ENCODE measurements around the gene SCN10A.

SCN10A gene

DNA sequence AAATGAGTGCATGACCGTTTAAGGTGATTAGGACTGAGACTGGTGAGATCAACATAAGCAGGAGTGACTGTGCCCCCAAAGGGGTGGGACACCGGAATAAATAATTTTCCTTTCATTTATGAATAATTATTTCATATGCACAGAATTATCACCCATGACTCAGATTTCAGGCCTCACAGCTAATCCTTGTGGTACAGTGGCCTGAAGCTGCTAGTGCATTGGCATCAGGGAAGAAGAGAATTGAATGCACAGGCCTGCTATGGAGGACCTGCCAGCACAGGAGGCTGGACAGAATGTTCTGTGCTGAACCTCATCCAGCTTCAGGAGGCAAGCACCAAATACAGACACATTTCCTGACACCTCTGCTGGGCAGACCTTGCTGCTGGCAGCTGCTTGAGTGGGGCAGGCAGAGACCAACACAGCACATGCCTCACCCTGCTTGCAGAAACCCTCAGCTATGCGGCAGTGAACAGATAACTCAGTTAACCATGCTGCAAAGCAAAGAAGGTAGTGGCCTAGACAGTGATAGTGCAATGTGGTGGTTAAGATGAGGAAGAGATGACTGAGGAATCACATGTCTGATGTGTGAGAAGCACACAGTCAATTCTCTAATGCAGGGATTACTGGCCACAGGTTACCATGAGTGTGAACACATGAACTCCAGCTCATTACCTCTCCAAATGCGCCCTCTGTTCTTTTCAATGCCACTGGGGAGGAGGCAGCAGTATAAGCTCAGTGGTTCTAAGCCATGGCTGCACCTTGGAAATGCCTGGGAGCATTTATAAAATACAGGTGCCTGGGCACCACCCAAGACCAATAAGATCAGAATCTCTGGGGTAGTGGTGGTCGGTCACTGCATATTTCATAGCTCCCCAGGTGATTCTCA is 98.4 kb downstream of the SCN10A start:
- DNase-seq = peak in 1 of 2 donors; percentile 3

DNA sequence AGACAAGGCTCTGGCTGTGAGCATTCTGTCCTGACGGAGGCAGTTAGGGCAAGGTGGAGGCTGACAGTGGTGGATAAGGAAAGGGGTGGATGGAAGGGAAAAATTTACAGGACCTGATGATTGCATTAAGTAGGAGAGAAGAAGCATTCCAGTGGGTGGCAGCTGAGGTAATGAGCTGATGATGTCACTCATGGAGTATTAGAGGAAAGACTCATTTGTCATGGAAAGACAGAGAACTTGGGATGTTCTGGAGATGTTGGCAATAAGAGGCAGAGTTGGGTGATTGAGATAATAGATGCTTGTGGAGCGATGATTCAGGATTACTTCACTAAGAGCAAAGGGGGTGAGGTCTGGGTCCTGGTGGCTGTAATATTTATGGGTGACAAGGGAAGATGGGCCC is 102.9 kb downstream of the SCN10A start:
- no peak for DNase-seq

DNA sequence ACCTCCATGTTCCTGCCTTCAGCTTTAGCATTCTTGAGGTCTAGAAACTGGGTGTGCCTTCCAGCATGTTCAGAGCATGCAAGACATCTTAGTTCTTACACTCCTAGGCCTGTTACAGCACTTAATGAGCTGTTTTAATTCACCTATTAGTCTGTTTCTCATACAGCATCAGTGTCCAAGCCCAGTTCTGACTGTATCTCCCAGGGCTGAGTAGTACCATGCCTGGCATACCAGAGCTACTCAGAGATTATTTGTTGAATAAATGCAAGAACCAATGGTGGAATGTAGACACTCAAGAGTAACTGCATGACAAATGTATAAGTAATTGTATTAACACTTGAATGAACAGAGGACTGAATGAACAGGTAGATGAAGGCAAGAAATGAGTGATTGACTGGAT is 104.7 kb downstream of the SCN10A start:
- no peak for DNase-seq

DNA sequence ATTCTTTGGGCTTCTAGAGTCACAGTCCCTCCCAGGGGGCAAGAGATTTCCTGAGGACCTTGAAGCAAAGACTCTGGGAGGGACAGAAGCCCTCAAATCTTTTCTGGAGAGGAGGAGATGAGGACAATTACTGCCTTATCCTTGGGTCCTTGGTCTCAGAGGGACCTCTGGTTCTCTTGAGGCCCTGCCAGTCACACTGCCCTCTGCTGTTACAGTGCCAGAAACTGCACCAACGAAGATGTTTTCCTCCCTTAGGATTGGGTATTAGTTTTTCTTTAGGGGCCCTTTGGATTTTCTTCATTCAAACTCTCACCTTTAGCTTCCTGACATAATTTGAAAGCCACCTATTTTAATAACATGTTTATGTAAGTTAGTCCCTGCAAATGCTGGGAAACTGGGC is 108.3 kb downstream of the SCN10A start:
- no peak for DNase-seq

DNA sequence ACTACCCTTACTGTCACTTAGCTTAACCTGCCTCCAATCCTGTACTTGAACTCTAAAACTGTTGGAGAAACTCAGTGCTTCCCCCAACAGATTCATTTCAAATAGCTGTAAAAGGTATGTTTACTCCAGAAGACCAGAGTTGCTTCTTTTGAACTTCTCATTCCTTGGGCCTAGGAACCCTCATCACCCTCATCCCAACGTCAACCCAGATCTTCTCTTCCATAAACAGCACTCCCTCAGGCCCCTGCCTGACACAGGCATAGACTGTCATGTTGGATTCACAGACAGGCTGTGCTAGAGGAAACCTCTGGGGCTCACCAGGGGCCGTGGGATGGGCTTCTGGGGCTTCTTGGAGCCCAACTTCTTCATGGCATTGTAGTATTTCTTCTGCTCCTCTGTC is 109.1 kb downstream of the SCN10A start:
- DNase-seq = no peak

DNA sequence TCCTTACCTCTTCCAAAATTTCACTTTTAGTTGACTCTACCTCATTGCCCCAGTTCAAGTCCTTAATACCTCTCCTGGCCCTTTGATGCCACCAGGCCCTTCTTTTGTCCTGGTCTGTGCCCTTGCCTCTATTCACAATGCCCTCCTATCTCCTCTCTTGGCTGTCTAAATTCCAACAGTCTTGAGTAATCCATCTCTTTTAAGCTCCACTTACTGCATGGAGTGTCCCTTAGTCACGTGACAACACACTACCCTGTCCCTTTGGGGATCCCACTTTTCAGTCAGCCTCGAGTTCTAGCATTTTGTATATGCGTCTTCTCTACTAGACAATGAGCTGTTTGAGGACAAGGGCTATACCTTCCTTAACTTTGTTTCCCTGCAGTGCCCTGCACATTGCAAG is 113.8 kb downstream of the SCN10A start:
- no peak for DNase-seq

DNA sequence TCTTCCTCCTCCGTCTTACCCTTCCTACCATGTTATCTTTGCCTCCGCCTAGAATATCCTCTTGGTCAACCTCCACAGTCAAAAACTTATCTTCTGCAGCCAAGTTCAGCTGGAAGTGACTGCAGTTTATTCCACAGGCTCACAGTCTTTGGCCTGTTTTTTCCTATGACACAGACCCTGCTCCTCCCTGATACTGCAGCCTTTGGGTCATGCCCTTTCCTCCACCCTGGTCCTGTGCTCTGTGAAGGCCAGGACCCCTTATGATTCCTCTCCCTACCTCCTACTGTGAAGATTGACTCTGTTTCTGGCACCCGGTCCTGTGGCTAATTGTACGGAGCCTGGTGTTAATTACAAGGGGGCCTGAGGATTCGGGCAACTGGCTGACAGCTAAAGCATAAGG is 117.3 kb downstream of the SCN10A start:
- DNase-seq = no peak

DNA sequence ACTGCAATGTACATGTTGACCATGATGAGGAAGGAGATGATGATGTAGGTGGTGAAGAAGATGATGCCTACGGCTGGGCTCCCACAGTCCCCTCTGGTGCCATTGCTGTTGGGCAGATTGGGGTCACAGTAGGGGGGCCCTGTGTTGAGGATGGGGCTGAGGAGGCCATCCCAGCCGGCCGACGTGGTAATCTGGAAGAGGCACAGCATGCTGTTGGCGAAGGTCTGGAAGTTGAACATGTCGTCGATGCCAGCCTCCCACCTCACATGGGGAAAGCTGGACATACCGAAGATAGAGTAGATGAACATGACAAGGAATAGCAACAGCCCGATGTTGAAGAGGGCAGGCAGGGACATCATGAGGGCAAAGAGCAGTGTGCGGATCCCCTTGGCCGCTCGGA is 118.0 kb downstream of the SCN10A start:
- no peak for DNase-seq

DNA sequence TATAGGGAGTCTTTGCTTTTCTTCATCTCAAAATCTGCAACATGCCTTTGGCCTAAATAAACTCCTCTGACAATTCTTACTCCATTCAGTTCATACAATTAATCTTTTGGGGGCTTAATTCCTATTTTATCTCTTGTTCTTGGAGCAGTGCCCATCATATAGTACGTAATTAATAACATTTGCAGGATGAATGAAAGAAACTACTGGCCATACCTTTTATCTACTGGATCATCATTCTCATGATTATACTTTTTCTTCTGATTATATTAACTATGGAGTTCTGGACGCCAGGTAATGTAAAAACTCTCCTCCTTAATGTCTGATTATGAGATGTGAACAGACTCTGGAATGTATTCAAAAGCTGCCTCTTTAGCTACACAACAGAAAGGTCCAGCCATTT is 120.0 kb downstream of the SCN10A start:
- no peak for DNase-seq

DNA sequence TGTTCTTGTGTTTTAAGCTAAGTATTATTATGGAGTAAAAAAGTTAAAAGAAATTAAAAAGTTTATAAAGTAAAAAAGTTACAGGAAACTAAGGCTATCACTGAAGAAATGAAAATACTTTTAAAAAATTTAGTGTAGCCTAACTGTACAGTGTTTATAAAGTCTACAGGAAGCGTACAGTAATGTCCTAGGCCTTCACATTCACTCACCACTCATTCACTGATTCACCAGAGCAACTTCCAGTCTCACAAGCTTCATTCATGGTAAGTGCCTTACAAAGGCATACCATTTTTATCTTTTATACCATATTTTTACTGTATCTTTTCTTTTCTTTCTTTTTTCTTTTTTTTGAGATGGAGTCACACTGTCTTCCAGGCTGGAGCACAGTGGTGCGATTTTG is 125.8 kb downstream of the SCN10A start:
- no peak for DNase-seq

DNA sequence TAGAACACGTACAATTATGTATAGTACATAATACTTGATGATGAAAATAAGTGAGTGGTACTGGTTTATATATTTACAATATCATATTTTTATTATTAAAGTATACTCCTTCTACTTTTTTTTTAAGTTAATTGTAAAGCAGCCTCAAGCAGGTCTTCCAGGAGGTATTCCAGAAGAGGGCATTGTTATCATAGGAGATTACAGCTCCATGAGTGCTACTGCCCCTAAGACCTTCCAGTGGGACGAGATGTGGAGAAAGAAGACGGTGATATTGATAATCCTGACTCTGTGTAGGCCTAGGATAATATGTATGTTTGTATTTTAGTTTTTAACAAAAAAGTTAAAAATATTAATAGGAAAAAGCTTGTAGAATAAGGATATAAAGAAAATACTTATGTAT is 126.2 kb downstream of the SCN10A start:
- DNase-seq = no peak

DNA sequence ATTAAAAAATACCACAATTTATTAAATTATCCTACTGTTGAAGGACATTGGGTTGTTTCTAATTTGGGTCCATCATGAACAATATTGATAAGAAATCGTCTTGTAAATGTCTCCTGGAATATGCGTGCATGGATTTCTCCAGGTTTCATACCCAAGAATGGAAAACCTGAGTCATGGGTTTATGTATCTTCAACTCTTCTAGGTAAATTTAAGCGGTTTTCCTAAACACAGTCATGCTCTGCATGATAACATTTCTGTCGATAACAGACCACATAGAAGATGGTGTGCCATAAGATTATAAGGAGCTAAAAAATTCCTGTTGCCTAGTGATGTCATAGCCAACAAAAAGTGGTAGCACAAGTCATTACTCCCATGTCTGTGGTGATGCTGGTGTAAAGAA is 126.7 kb downstream of the SCN10A start:
- no peak for DNase-seq

DNA sequence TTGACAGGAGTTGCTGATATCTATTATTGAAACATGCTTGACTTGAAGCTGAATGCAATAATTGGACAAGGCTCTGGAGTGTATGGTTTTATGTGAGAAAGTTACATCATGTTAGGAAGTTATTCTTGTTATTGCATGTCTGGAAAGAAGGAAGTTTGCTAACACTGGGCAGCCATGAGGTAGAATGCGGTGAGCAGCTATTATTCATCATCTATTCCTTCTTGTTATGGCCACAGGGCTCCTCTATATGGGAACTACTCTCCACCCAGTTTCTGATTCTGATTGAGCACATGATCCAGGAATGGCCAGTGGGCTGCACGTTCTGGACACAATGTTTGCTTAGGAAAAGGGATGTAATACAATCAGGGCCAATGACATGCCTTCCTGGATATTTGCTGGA is 128.7 kb downstream of the SCN10A start:
- DNase-seq = no peak

DNA sequence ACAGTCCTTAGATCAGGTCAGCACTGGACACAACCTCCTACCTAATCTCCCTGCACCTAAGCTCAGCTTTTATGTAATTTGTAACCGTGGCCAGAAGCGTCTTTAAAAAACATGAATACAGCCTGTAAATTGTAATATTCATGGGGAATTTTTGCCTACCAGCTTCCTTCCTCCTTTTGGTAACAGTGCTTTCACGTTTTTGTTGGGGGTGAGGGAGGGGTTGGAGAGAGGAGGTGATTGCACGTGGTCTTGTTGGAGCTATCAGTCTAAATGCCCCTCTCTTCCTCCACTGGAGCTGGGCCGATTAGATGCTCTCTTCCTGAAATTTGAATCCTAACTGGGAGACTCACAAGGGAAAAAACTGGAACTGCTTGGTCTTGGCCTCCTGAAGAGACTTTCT is 131.5 kb downstream of the SCN10A start:
- DNase-seq = no peak

DNA sequence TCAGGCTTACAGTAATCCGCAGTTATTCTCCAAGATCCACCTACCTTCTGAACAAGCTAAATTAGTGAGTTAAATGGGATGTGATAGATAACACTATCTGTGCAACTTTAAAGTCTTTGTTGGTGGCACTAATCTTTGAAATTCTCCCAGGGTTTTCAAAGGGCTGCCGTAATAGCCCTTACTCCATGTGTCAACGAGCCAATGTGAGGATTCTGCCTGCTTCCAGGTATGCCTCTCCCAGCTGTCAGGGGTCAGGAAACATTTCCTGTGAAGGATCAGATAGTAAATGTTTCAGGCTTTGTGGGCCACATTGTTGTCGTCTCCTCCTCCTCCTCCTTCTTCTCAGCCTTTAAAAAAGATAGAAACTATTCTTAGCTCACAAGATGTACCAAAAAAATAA is 146.3 kb downstream of the SCN10A start:
- no peak for DNase-seq

DNA sequence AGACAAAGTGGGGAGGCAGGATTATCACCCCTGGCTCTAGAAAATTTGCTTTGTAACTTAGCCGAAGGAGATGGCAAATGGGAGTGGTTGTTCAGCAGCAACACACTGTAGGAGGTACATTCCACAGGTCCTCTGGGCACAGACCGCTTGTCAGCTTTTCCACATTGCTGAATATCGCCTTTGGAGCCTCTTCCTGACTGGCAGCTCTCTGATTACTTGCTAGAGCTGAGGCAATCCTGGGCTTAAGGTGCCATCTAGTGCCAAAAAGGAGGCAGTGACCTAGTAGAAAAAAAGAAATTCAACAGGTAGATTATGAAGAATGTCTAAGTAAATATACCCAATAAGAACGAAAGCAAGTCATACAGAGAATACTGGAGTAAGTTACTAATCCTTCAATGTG is 153.5 kb downstream of the SCN10A start:
- DNase-seq = no peak

DNA sequence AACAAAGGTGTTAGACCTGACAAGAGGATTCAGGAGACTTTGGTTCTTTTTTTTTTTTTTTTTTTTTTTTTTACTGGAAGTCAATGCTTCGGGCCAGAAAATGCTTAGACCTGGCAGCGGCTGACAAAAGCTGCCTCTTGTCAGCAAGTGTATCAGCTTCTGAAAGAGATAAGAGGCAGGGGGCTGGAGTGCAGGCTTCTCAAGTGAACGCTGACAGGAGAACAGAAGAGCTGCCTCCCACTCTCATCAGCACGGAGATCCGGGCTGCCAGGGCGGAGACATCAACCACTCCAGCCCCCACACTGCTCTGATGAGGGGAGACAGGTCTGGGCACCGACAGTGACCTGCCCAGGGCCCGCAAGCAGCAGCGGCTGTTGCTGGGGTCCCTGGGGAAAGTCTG is 157.2 kb downstream of the SCN10A start:
- no peak for DNase-seq

DNA sequence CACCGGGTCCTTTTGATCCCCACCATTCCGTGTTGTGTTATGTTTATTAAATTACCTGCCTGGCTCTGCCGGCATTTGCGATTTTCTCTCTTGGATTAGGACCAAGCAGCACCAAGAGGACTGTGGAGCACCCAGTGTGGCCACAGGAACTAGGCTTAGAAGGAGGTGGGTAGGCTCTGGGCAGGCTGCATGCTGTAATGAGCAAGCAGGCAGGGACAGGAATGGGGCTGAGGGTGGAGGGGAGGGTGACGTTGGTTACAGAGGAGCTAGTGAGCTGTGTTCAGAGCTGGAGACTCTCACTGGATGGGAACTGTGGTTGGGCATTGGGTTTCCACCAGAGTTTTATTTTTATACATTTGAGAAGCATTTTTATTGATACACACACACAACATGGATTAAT is 158.6 kb downstream of the SCN10A start:
- no peak for DNase-seq

DNA sequence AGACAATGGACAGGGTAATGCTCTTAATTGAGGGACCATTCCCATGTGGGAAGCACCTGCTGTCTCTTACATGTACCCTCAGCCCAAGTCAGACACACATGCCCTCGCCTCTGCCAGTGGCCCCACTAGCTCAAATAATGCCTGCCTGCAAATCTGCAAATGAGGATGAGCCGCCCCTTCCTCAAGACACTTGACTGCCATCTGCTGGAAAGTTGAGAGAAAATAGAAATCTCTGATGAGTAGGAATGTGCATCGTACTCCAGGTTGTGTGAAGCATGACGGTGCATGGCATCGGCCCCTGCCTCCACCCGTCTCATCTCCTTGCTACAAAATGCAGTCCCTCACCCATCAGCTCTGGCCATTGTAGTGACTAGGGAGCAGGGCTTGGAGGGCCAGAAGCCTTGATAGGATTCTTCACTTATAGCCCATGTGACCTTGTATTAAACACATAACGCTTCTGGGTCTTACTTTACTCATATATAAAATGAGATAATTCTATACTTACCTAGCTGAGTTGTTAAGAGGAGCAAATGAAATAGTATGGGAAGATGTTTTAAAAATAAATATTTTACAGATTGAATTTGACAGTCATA is 160.2 kb downstream of the SCN10A start:
- DNase-seq = no peak

DNA sequence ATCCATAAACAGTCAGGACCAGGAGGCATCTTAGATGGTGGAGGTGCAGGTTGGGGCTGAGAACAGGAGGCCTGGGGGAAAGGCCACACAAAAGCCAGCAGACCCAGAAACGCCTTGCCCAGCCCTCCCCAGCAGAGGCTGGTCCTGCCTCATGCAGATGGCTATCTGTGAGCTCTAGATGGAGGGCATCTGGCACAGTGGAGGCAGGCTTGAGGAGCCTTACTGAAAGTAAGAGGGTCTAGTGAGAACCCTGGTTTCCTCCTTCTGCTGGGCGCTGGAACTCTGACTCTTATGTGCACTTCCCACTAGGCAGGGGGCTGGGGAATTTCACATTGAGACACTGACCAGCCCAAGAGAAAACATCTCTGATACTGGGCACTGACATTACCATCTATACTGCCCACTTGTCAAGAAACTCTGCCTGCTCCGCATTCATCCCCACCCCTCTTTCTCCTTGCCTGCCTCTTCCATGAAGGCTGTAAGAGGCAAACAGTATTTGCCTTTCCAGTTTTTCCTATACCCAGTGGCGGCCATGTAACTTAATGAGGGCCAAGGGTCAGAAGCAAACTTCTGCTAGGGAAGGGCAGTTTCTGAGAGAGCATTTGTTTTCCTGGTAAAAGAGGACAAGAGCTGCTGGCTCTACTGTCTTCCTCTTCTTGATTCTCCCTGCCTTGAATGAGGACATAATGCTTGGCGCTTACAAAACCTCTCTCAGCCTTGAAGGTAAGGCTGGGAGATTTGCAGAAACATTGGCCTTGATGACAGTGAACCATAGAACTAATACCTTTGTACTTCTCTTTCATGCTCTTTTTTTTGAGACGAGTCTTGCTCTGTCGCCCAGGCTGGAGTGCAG is 162.1 kb downstream of the SCN10A start:
- no peak for DNase-seq

DNA sequence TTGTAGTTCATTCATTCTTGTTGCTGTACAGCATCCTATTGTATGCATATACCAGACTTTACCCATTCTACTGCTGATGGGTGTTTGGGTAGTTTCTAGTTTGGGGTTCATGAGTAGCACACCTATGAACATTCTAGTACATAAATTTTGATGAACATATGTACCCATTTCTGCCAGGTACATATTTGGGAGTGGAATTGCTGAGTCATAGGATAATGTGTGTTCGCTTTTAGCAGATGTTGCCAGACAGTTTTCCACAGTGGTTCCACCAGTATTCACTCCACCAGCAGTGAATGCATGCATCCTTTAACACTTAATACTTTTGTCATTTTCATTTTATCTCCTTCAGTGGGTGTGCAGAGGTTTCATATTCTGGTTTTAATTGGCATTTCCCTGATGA is 163.1 kb downstream of the SCN10A start:
- no peak for DNase-seq

DNA sequence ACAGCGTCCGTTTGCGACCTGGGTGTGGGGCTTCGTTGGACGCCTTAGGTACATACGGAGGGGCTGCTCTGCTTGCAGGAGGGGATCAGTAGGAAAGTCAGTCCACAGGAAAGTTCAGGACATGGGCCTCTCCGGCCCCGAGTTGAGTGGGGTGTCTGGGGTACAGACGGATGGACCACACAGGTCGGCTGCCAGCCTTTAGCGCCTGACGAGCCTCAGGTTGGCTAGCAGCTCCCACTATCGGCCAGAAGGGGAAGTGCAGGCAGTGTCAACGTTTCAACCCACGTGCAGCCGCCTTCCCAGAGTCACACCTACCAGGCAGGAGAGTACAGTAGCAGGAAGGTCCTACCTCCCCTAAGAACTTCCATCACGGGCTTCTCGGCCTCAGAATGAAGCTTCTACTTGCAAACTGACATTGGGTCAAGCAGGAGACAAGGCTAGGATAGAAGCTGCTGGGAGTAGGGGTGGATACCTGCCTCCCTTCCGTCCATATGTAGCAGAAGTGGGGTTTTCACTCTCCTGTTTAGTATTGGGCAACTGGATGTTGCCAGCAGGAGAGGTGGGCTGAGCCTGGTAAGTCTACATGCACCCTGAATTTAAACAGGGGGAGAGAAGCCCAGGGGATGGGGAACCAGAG is 164.7 kb downstream of the SCN10A start:
- peak; percentile 16 to 22 for DNase-seq

DNA sequence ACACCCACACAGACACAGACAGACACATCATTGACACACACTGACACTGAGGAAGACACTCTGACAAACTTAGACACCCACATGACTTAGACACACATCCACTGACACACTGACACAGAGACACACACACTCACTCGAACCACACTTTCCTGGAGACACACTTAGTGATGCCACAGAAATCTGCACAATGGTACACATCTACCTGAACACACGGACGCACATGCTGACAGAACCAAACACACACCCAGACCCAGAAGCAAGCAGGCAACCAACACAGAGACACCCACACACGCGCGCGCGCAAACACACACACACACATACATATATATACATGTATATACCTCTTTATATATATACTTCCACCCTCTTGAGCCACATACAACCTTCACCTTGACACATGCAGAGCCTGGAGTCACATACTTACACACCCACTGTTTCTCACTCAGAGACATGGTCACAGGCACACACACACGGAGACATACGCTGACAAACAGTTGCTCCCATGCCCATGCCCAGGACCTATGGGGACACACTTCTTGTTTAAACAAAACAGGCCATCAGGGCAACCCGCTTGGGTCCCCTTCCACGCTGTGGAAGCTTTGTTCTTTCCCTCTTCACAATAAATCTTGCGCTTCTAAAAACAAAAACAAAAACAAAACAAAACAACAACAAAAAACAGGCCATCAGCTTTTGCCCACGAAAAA is 165.6 kb downstream of the SCN10A start:
- no peak for DNase-seq
